ENCODE data around the gene CELSR1. TPM values are rescaled to one million over a fixed set of nuclear protein-coding genes. Genes with fewer than 3 reads are reported as not detected.
A peak's percentile ranks its signal among the peaks of the same experiment; 100 is the strongest.

The CELSR1 gene
- total and polyA plus RNA-seq, 9 donors = 1.8 to 6.9 (median 3.4) TPM

- Histone ChIP-seq H3K27me3 (ENCODE audit: control insufficient read depth, insufficient read depth, low read length) (peaks cover 6% of the 10 kb centered on the region), H3K4me3 (ENCODE audit: low read length) (no peak overlapping the region), H3K4me1 (ENCODE audit: control insufficient read depth, insufficient read depth, low read length) (no peaks in the 10 kb centered on the region), H3K9me3 (replicated peaks; ENCODE audit: control insufficient read depth, low read depth, low read length) (no peaks in the 10 kb centered on the region), H3K36me3 (ENCODE audit: control insufficient read depth, insufficient read depth, low read length) (no peaks in the 10 kb centered on the region), H3K27ac (ENCODE audit: low read length) (no peak overlapping the region)
- DNase-seq = no peak
- WGBS (ENCODE audit: insufficient coverage) = 63% methylated on average over 31 of the region's 34 CpGs
Measured at GRCh38 chr22:46430961-46431838, 106.2 kb downstream of the CELSR1 start.

GRCh38 chr22:46429325-46429853 lies 108.0 kb downstream of the CELSR1 start:
- no peaks in the 10 kb centered on the region for H3K4me1 ChIP-seq (ENCODE audit: control insufficient read depth, insufficient read depth, low read length)
- WGBS (ENCODE audit: insufficient coverage) = 30% methylated on average over 7 of the region's 13 CpGs
- peaks cover 4% of the 10 kb centered on the region for H3K9me3 ChIP-seq (replicated peaks; ENCODE audit: control insufficient read depth, low read depth, low read length)
- peaks cover 6% of the 10 kb centered on the region for H3K27me3 ChIP-seq (ENCODE audit: control insufficient read depth, insufficient read depth, low read length)
- no peak for DNase-seq
- no peaks in the 10 kb centered on the region for H3K36me3 ChIP-seq (ENCODE audit: control insufficient read depth, insufficient read depth, low read length)
- no peak overlapping the region for H3K4me3 ChIP-seq (ENCODE audit: low read length)
- no peak overlapping the region for H3K27ac ChIP-seq (ENCODE audit: low read length)

- Histone ChIP-seq H3K4me1 (ENCODE audit: control insufficient read depth, insufficient read depth, low read length) (no peaks in the 10 kb centered on the region), H3K27ac (ENCODE audit: low read length) (no peak overlapping the region), H3K4me3 (ENCODE audit: low read length) (no peak overlapping the region), H3K36me3 (ENCODE audit: control insufficient read depth, insufficient read depth, low read length) (no peaks in the 10 kb centered on the region), H3K27me3 (ENCODE audit: control insufficient read depth, insufficient read depth, low read length) (peaks cover 6% of the 10 kb centered on the region), H3K9me3 (replicated peaks; ENCODE audit: control insufficient read depth, low read depth, low read length) (peaks cover 4% of the 10 kb centered on the region)
- 65% methylated on average over 20 of the region's 24 CpGs for WGBS (ENCODE audit: insufficient coverage)
- DNase-seq = no peak
Measured at GRCh38 chr22:46428602-46429324, 108.7 kb downstream of the CELSR1 start.

GRCh38 chr22:46428171-46428570 lies 109.2 kb downstream of the CELSR1 start:
- 96% methylated on average over 18 of the region's 18 CpGs for WGBS (ENCODE audit: insufficient coverage)

GRCh38 chr22:46425016-46425415 lies 112.4 kb downstream of the CELSR1 start:
- H3K4me3 ChIP-seq (ENCODE audit: low read length) = no peak overlapping the region
- DNase-seq = no peak
- whole genome bisulfite sequencing (ENCODE audit: insufficient coverage) = 80% methylated on average over 1 of the region's 3 CpGs
- H3K27me3 ChIP-seq (ENCODE audit: control insufficient read depth, insufficient read depth, low read length) = peaks cover 6% of the 10 kb centered on the region
- peaks cover 4% of the 10 kb centered on the region for H3K9me3 ChIP-seq (replicated peaks; ENCODE audit: control insufficient read depth, low read depth, low read length)
- H3K4me1 ChIP-seq (ENCODE audit: control insufficient read depth, insufficient read depth, low read length) = no peaks in the 10 kb centered on the region
- H3K27ac ChIP-seq (ENCODE audit: low read length) = no peak overlapping the region
- H3K36me3 ChIP-seq (ENCODE audit: control insufficient read depth, insufficient read depth, low read length) = no peaks in the 10 kb centered on the region

More at GRCh38 chr22:46428171-46428570, 109.2 kb downstream of the CELSR1 start:
- Histone ChIP-seq H3K27me3 (ENCODE audit: control insufficient read depth, insufficient read depth, low read length) (peaks cover 6% of the 10 kb centered on the region), H3K36me3 (ENCODE audit: control insufficient read depth, insufficient read depth, low read length) (no peaks in the 10 kb centered on the region), H3K27ac (ENCODE audit: low read length) (no peak overlapping the region), H3K4me3 (ENCODE audit: low read length) (no peak overlapping the region), H3K9me3 (replicated peaks; ENCODE audit: control insufficient read depth, low read depth, low read length) (peaks cover 4% of the 10 kb centered on the region), H3K4me1 (ENCODE audit: control insufficient read depth, insufficient read depth, low read length) (no peaks in the 10 kb centered on the region)
- no peak for DNase-seq

GRCh38 chr22:46424496-46424895 lies 112.9 kb downstream of the CELSR1 start:
- 60% methylated on average over 1 of the region's 5 CpGs for WGBS (ENCODE audit: insufficient coverage)
- Histone ChIP-seq H3K4me1 (ENCODE audit: control insufficient read depth, insufficient read depth, low read length) (no peaks in the 10 kb centered on the region), H3K27ac (ENCODE audit: low read length) (no peak overlapping the region), H3K4me3 (ENCODE audit: low read length) (no peak overlapping the region), H3K27me3 (ENCODE audit: control insufficient read depth, insufficient read depth, low read length) (peaks cover 6% of the 10 kb centered on the region), H3K9me3 (replicated peaks; ENCODE audit: control insufficient read depth, low read depth, low read length) (peaks cover 4% of the 10 kb centered on the region), H3K36me3 (ENCODE audit: control insufficient read depth, insufficient read depth, low read length) (no peaks in the 10 kb centered on the region)
- no peak for DNase-seq

- peaks cover 12% of the 10 kb centered on the region for H3K4me1 ChIP-seq (ENCODE audit: control insufficient read depth, insufficient read depth, low read length)
- H3K4me3 ChIP-seq (ENCODE audit: low read length) = no peak overlapping the region
- 59% methylated on average over 7 of the region's 8 CpGs for WGBS (ENCODE audit: insufficient coverage)
- H3K36me3 ChIP-seq (ENCODE audit: control insufficient read depth, insufficient read depth, low read length) = no peaks in the 10 kb centered on the region
- peaks cover 4% of the 10 kb centered on the region for H3K9me3 ChIP-seq (replicated peaks; ENCODE audit: control insufficient read depth, low read depth, low read length)
- H3K27ac ChIP-seq (ENCODE audit: low read length) = no peak overlapping the region
- peak; percentile 69 for DNase-seq
- H3K27me3 ChIP-seq (ENCODE audit: control insufficient read depth, insufficient read depth, low read length) = no peaks in the 10 kb centered on the region
Measured at GRCh38 chr22:46422896-46423295, 114.5 kb downstream of the CELSR1 start.

GRCh38 chr22:46421267-46421666 lies 116.2 kb downstream of the CELSR1 start:
- DNase-seq = no peak
- no peak overlapping the region for H3K4me3 ChIP-seq (ENCODE audit: low read length)
- H3K27ac ChIP-seq (ENCODE audit: low read length) = no peak overlapping the region
- H3K27me3 ChIP-seq (ENCODE audit: control insufficient read depth, insufficient read depth, low read length) = no peaks in the 10 kb centered on the region
- peaks cover 4% of the 10 kb centered on the region for H3K9me3 ChIP-seq (replicated peaks; ENCODE audit: control insufficient read depth, low read depth, low read length)
- peaks cover 26% of the 10 kb centered on the region for H3K4me1 ChIP-seq (ENCODE audit: control insufficient read depth, insufficient read depth, low read length)
- H3K36me3 ChIP-seq (ENCODE audit: control insufficient read depth, insufficient read depth, low read length) = no peaks in the 10 kb centered on the region
- WGBS (ENCODE audit: insufficient coverage) = 67% methylated on average over 8 of the region's 11 CpGs

- Histone ChIP-seq H3K4me3 (ENCODE audit: low read length) (no peak overlapping the region), H3K27me3 (ENCODE audit: control insufficient read depth, insufficient read depth, low read length) (no peaks in the 10 kb centered on the region), H3K36me3 (ENCODE audit: control insufficient read depth, insufficient read depth, low read length) (no peaks in the 10 kb centered on the region), H3K9me3 (replicated peaks; ENCODE audit: control insufficient read depth, low read depth, low read length) (no peaks in the 10 kb centered on the region), H3K4me1 (ENCODE audit: control insufficient read depth, insufficient read depth, low read length) (peaks cover 28% of the 10 kb centered on the region), H3K27ac (ENCODE audit: low read length) (no peak overlapping the region)
- WGBS (ENCODE audit: insufficient coverage) = 94% methylated on average over 27 of the region's 27 CpGs
- no peak for DNase-seq
Measured at GRCh38 chr22:46419754-46420571, 117.5 kb downstream of the CELSR1 start.

Measured in muscle of leg (tissue), 11 donors.